HCT116 (cell line): ENCODE measurements around the gene FKBP4. TPM values are rescaled to one million over a fixed set of nuclear protein-coding genes. Genes with fewer than 3 reads are reported as not detected.

ENCODE experiments used
- ATAC-seq: fragments of 200-7000 bp; cut with Tn5 transposase; 2 replicates; pipeline ENCODE4 v1.9.1; 2020; ENCODE audit warnings: mild to moderate bottlenecking, moderate library complexity
- BruUV-seq: library from RNA; stranded (reverse); fragments of 400-500 nt; replicated peaks from 2 replicates; lab custom pipeline; 2021; lab: Mats Ljungman, UMichigan
- CTCF ChIA-PET: fragments of 300-600 bp; sonication (Branson Sonifier 250); formaldehyde crosslinking; loops from one replicate; lab custom pipeline; 2021; ENCODE audit warnings: antibody characterized with exemption; lab: Charles Lee
- POLR2A ChIA-PET: fragments of 300-600, 350-600 bp; sonication (Branson Sonifier 250); formaldehyde crosslinking; loops from one replicate; lab custom pipeline; 2021; ENCODE audit warnings: antibody characterized with exemption; lab: Charles Lee
- RAD21 ChIA-PET, 2 experiments: fragments of 300-600 bp; sonication (Branson Sonifier 250); formaldehyde crosslinking; loops; one replicate each; lab custom pipeline; 2023; ENCODE audit warnings: low total read pairs in 2 of 2; ENCODE audit not compliant: uncharacterized antibody in 2 of 2, unreplicated experiment in 2 of 2, low non-redundant PET in 1 of 2; lab: Charles Lee
- DNase-seq: peaks from one replicate; pipeline ENCODE4 v3.0.0-alpha.2; 2010; ENCODE audit warnings: low read depth, low spot score
- H2AFZ ChIP-seq: fragments of 200-600 bp; shearing (Covaris generic), sonication (generic); 2 replicates; pipeline ENCODE4 v1.6.1; 2017; ENCODE audit warnings: low read depth, mixed run types, mixed read lengths, antibody characterized with exemption, low read length; ENCODE audit not compliant: poor library complexity, severe bottlenecking
- H3K27ac ChIP-seq: 2 replicates; pipeline ENCODE4 v1.5.1; 2012; ENCODE audit warnings: low read depth, low read length
- H3K27me3 ChIP-seq: fragments of 200-600 bp; sonication (generic); 2 replicates; pipeline ENCODE4 v1.6.1; 2016; ENCODE audit warnings: mixed run types, low read length, mixed read lengths; ENCODE audit not compliant: insufficient read depth
- H3K36me3 ChIP-seq, 2 experiments: fragments of 200-500 bp in 1 of 2; fragments of 200-600 bp in 1 of 2; sonication (Bioruptor generic) in 1 of 2; sonication (generic) in 1 of 2; 2 replicates each; pipeline versions ENCODE4 v1.5.1 to v1.6.1; 2014 to 2016; ENCODE audit warnings: low read length in 2 of 2, inconsistent platforms in 1 of 2, mixed read lengths in 1 of 2, mixed run types in 1 of 2; ENCODE audit not compliant: insufficient read depth in 2 of 2, control insufficient read depth in 1 of 2
- H3K4me1 ChIP-seq, 2 experiments: fragments of 200-600 bp in 1 of 2; sonication (generic) in 1 of 2; 2 replicates each; pipeline versions ENCODE4 v1.5.1 to v1.6.1; 2012 to 2017; ENCODE audit warnings: low read length in 2 of 2, inconsistent platforms in 1 of 2, mild to moderate bottlenecking in 1 of 2, mixed read lengths in 1 of 2, mixed run types in 1 of 2, moderate library complexity in 1 of 2; ENCODE audit not compliant: insufficient read depth in 2 of 2, control insufficient read depth in 1 of 2
- H3K4me2 ChIP-seq: fragments of 200-600 bp; sonication (generic); 2 replicates; pipeline ENCODE4 v1.6.1; 2017; ENCODE audit warnings: mixed run types, low read length, mixed read lengths
- H3K4me3 ChIP-seq, 2 experiments: fragments of 200-600 bp in 1 of 2; sonication (generic) in 1 of 2; replicated peaks in 1 of 2; 2 replicates each; pipeline ENCODE4 v1.5.1; 2011 to 2016; ENCODE audit warnings: low read length in 2 of 2, control low read depth in 1 of 2, low read depth in 1 of 2, mild to moderate bottlenecking in 1 of 2, mixed read lengths in 1 of 2, mixed run types in 1 of 2
- H3K79me2 ChIP-seq: fragments of 200-600 bp; sonication (generic); 2 replicates; pipeline ENCODE4 v1.6.1; 2017; ENCODE audit warnings: mild to moderate bottlenecking, mixed run types, low read length, moderate library complexity, mixed read lengths; ENCODE audit not compliant: insufficient read depth
- H3K9ac ChIP-seq: fragments of 200-600 bp; sonication (generic); 2 replicates; pipeline ENCODE4 v1.6.1; 2016; ENCODE audit warnings: low read length, mixed read lengths
- H3K9me2 ChIP-seq: fragments of 200-600 bp; sonication (generic), shearing (Covaris generic); 2 replicates; pipeline ENCODE4 v1.6.1; 2017; ENCODE audit warnings: mixed run types, mild to moderate bottlenecking, moderate library complexity; ENCODE audit not compliant: insufficient read depth
- H3K9me3 ChIP-seq, 2 experiments: fragments of 200-500 bp in 1 of 2; fragments of 200-600 bp in 1 of 2; sonication (Bioruptor generic) in 1 of 2; sonication (generic) in 1 of 2; 2 replicates each; pipeline ENCODE4 v1.6.1; 2014 to 2017; ENCODE audit warnings: low read length in 2 of 2, mixed read lengths in 2 of 2, inconsistent platforms in 1 of 2, low read depth in 1 of 2, mild to moderate bottlenecking in 1 of 2, mixed run types in 1 of 2, moderate library complexity in 1 of 2; ENCODE audit not compliant: control insufficient read depth in 1 of 2, insufficient read depth in 1 of 2
- H4K20me1 ChIP-seq: fragments of 200-600 bp; sonication (generic), shearing (Covaris generic); 2 replicates; pipeline ENCODE4 v1.6.1; 2017; ENCODE audit warnings: mixed run types, mild to moderate bottlenecking, moderate library complexity; ENCODE audit not compliant: insufficient read depth
- CEBPB ChIP-seq: IDR thresholded peaks from 2 replicates; pipeline ENCODE4 v1.6.1; 2012; ENCODE audit warnings: low read depth
- ELF1 ChIP-seq: IDR thresholded peaks from 2 replicates; pipeline ENCODE4 v1.6.1; 2012; ENCODE audit warnings: low read depth, borderline replicate concordance
- FOSL1 ChIP-seq: IDR thresholded peaks from 2 replicates; pipeline ENCODE4 v1.6.1; 2012; ENCODE audit warnings: low read depth
- JUND ChIP-seq: IDR thresholded peaks from 2 replicates; pipeline ENCODE4 v1.6.1; 2012
- POLR2AphosphoS5 ChIP-seq: IDR thresholded peaks from 2 replicates; pipeline ENCODE4 v1.6.1; 2011; ENCODE audit warnings: mild to moderate bottlenecking, low read depth, low read length, moderate library complexity
- SIN3A ChIP-seq: IDR thresholded peaks from 2 replicates; pipeline ENCODE4 v1.6.1; 2012; ENCODE audit warnings: low read depth
- SRF ChIP-seq: IDR thresholded peaks from 2 replicates; pipeline ENCODE4 v1.6.1; 2012; ENCODE audit warnings: low read depth
- YY1 ChIP-seq: IDR thresholded peaks from 2 replicates; pipeline ENCODE4 v1.6.1; 2011; ENCODE audit warnings: low read length, low read depth, moderate library complexity, mild to moderate bottlenecking; ENCODE audit not compliant: insufficient replicate concordance; ENCODE audit errors: extremely low read depth
- ZFX ChIP-seq: fragments of 450-650 bp; IDR thresholded peaks from 2 replicates; pipeline ENCODE4 v1.6.1; 2017
- intact Hi-C: fragments of 100-400 bp; cut with micrococcal nuclease; formaldehyde crosslinking; loops from 2 replicates; pipeline ENCODE4 v1.10.0; 2022
- total RNA-seq: library from RNA; stranded (reverse); gene quantifications from one replicate; pipeline ENCODE4 v1.2.1, GENCODE V29; 2021; ENCODE audit not compliant: unreplicated experiment
- TF ChIP-seq, protein P1 (sequence below): IDR thresholded peaks from 2 replicates; pipeline ENCODE4 v1.6.1; 2012; ENCODE audit warnings: low read depth

The FKBP4 gene
- total RNA-seq, 1 experiment from 2014 or later = 178 TPM

DNA sequence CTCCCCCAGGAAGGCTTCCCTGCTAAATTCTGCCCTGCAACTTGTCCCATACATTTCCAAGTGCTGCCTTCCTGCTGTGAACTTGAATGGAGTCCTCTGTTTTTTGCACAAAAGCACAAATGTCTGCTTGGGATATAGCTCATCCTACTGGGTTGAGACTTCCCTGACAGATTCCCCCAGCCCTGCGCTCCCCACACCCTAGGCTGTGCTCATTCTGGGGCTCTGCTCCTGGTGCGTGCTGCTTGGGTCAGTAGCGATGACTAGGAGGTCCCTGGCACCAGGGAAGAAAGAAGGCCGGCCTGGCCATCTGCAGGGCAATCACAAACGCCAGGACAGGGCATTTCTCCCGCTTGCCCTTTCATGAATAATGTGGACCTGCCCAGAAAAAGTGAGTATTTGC is 29.2 kb upstream of the FKBP4 start:
- DNase-seq (no peak), ATAC-seq (no peak)
- BruUV-seq = no TSS peak
- H3K9me3 ChIP-seq = no peaks in the 10 kb centered on the region
- no peak overlapping the region for H3K4me2 ChIP-seq
- RAD21 ChIA-PET = no interaction called here
- no peaks in the 10 kb centered on the region for H3K4me1 ChIP-seq
- POLR2A ChIA-PET = no interaction called here
- H3K9ac ChIP-seq = no peak overlapping the region
- no peaks in the 10 kb centered on the region for H3K9me2 ChIP-seq
- CTCF ChIA-PET = interaction anchor here (1.9 kb wide), 1 partner anchor 19 kb away, joined by 5 read pairs; no protein-coding TSS in a partner anchor
- intact Hi-C loops = no loop called here
- H3K27ac ChIP-seq = no peak overlapping the region
- no peaks in the 10 kb centered on the region for H3K36me3 ChIP-seq
- H3K27me3 ChIP-seq = peaks cover 26% of the 10 kb centered on the region
- no peaks in the 10 kb centered on the region for H4K20me1 ChIP-seq
- no peak overlapping the region for H3K4me3 ChIP-seq
- TF ChIP-seq YY1 (no peak), JUND (no peak), ELF1 (no peak), POLR2AphosphoS5 (no peak), SRF (no peak), FOSL1 (no peak), ZFX (no peak)
- H3K79me2 ChIP-seq = no peaks in the 10 kb centered on the region
- no peak overlapping the region for H2AFZ ChIP-seq

DNA sequence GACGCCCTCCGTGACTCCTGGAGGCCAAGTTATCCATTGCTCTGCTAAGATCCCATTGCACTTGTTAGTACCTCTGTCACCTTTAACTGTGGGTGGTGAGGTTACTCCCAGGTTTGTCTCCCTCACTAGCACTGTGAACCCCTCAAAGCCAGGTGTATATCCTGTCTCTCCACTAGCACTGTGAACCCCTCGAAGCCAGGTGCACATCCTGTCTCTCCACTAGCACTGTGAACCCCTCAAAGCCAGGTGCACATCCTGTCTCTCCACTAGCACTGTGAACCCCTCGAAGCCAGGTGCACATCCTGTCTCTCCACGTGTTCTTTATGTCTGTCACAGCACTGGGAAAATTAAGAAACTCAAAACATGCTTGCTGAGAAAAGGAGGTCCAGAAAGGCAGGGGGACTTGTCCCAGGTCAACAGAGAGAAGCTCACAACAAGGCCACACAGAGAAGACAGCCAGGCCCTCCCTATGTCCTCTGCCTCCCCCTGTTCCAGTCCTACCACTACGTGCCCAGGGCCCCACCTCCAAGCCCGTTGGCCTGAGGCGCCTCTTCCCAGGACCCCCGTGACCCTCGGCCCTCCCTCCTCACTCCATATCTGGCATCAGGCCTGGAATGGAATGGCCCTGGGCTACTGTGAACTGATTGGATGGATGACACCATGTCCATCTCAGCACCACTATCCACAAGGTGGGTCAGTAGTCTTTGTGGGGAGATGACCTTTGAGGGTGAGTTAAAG is 26.4 kb upstream of the FKBP4 start:
- DNase-seq = no peak
- Histone ChIP-seq H3K9me3 (no peaks in the 10 kb centered on the region), H3K9ac (no peak overlapping the region), H3K79me2 (no peaks in the 10 kb centered on the region), H3K36me3 (no peaks in the 10 kb centered on the region), H3K4me3 (no peak overlapping the region), H3K4me1 (no peaks in the 10 kb centered on the region), H3K4me2 (no peak overlapping the region), H2AFZ (no peak overlapping the region), H3K27ac (no peak overlapping the region), H3K9me2 (no peaks in the 10 kb centered on the region), H3K27me3 (peaks cover 8% of the 10 kb centered on the region; the same call in 1 of the 2 replicates), H4K20me1 (no peaks in the 10 kb centered on the region)
- ChIA-PET CTCF (interaction anchor here (1.2 kb wide), 1 partner anchor 16 kb away, joined by 3 read pairs; no protein-coding TSS in a partner anchor), POLR2A (no interaction called here), RAD21 (no interaction called here)
- intact Hi-C loops = no loop called here
- no TSS peak for BruUV-seq
- ATAC-seq = no peak
- TF ChIP-seq, protein P1, sequence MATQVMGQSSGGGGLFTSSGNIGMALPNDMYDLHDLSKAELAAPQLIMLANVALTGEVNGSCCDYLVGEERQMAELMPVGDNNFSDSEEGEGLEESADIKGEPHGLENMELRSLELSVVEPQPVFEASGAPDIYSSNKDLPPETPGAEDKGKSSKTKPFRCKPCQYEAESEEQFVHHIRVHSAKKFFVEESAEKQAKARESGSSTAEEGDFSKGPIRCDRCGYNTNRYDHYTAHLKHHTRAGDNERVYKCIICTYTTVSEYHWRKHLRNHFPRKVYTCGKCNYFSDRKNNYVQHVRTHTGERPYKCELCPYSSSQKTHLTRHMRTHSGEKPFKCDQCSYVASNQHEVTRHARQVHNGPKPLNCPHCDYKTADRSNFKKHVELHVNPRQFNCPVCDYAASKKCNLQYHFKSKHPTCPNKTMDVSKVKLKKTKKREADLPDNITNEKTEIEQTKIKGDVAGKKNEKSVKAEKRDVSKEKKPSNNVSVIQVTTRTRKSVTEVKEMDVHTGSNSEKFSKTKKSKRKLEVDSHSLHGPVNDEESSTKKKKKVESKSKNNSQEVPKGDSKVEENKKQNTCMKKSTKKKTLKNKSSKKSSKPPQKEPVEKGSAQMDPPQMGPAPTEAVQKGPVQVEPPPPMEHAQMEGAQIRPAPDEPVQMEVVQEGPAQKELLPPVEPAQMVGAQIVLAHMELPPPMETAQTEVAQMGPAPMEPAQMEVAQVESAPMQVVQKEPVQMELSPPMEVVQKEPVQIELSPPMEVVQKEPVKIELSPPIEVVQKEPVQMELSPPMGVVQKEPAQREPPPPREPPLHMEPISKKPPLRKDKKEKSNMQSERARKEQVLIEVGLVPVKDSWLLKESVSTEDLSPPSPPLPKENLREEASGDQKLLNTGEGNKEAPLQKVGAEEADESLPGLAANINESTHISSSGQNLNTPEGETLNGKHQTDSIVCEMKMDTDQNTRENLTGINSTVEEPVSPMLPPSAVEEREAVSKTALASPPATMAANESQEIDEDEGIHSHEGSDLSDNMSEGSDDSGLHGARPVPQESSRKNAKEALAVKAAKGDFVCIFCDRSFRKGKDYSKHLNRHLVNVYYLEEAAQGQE = no peak
- TF ChIP-seq CEBPB = no peak
- TF ChIP-seq SRF = no peak
- no peak for TF ChIP-seq SIN3A
- TF ChIP-seq JUND = no peak
